Muscle of arm (tissue), 12 donors: Measurements from ENCODE around the gene ST3GAL3. TPM values are rescaled to one million over a fixed set of nuclear protein-coding genes. Genes with fewer than 3 reads are reported as not detected.
"Not testable (repeated sequence)": the region's sequence is repeated elsewhere in the genome, so short reads cannot be mapped to it uniquely, and the experiment has no call there.

Experiments used
- DNase-seq: peaks from one replicate; pipeline ENCODE4 v3.0.0-alpha.2; 2013
- polyA plus RNA-seq, 12 donors: library from polyadenylated mRNA; unstranded; fragments of 120-200 nt; gene quantifications; one replicate each; pipeline ENCODE4 v1.2.1, GENCODE V29; 2013; ENCODE audit not compliant: insufficient read length in 12 of 12

Gene ST3GAL3
- polyA plus RNA-seq, 12 donors, result 27.0 to 49.2 (median 34.1) TPM; not detected in 1

DNA sequence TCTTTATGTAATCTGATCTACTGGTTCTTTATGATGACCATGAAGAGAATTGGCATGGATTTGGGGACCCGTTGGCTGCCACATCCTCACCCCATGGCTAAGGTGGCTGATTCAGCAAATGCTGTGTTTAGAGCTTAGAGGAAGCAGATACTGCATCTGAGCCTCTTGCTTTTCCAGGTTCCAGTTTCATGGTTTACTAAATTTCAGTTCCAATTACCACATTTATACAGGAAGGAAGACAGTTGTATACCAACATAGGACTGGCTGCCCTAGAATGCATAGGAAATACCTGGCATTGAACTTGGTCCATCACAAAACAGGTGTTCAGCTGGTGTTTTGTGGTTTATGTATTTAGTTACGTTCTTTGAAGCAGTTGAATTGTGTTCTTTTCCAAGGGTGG is 107.1 kb downstream of the ST3GAL3 start:
- no peak for DNase-seq

DNA sequence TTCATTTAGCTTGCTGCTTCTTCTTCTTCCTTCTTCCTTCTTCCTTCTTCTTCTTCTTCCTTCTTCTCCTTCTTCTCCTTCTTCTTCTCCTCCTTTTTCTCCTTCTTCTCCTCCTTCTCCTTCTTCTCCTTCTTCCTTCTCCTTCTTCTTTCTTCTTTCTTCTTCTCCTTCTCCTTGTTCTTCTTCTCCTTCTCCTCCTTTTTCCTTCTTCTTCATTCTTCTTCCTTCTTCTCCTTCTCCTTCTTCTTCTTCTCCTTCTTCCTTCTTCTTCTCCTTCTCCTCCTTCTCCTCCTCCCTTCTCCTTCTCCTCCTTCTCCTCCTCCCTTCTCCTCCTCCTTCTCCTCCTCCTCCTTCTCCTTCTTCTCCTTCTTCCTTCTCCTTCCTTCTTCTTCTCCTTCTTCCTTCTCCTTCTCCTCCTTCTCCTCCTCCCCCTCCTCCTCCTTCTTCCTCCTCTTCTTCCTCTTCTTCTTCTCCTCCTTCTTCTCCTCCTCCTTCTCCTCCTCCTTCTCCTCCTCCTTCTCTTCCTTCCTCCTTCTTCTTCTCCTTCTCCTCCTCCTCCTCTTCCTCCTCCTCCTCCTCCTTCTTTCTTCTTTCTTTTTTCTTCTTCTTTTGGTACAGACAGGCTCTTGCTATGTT is 110.1 kb downstream of the ST3GAL3 start:
- no peak for DNase-seq

DNA sequence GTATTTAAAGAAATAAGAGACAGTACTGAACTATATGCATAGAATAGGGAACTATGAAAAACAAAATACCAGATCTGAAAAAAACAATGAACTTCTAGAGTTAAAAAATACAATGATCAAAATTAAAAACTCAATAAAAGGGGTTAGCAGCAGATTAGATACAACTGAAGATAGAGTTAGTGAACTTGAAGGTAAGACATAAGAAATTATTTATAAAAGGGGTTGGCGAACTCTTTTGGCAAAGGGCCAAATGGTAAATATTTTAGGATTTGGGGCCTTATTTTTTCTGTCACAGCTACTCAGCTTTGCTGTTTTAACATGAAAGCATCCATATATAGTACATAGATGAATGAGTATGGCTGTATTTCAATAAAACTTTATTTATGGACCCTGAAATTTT is 111.4 kb downstream of the ST3GAL3 start:
- no peak for DNase-seq

GRCh38 chr1:43819357-43819756 is 112.0 kb downstream of the ST3GAL3 start:
- no peak for DNase-seq

- no peak for DNase-seq
Observed at GRCh38 chr1:43821471-43821870, 114.1 kb downstream of the ST3GAL3 start.

DNA sequence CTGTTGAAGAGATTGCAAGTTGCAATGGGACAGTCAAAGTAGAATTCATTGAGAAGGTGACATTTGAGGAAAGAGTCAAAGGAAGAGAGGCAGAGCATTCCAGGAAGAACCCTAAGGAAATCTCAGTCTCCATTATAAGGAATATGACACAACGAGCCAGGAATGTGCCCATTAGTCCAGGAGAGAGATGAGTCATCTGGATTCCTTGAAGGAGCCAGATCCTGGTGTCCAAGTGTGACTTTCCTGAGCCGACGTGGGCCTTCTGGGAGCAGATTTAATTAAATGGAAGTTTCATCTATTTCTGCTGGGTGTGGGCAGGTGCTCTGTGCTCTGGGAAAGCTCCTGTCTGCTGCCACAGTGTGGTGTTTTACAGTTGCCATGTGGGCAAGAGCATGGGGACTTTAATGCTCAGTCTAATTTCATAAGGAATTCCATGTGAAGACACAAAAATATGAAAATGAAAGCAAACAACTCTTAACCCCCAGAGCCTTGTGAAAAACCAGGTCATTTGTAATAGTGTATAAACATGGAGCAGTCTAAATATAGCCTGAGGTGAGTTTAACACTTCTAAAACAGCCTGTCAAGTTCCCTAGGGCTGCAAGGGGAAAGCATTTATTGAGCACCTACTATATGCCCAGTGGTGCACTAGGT is 114.8 kb downstream of the ST3GAL3 start:
- no peak for DNase-seq

DNA sequence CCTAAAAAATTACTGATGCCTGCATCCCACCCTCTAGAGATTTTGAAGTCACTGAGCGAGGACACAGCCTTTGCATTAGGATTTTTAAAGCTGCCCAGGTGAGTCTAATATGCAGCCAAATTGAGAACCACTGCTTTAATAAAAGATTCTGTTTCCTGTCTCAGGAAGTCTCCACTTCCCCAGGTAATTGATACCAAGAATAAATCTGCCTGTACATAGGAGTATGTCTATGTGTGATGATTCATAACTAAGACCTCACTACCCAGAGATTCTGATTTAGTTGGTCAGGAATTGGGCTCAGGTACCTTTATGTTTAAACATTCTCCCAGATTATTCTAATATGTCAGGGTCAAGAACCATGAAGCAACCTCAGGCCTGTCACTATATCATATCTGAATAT is 117.5 kb downstream of the ST3GAL3 start:
- DNase-seq, result no peak

GRCh38 chr1:43828574-43828973 is 121.2 kb downstream of the ST3GAL3 start:
- no peak for DNase-seq

DNA sequence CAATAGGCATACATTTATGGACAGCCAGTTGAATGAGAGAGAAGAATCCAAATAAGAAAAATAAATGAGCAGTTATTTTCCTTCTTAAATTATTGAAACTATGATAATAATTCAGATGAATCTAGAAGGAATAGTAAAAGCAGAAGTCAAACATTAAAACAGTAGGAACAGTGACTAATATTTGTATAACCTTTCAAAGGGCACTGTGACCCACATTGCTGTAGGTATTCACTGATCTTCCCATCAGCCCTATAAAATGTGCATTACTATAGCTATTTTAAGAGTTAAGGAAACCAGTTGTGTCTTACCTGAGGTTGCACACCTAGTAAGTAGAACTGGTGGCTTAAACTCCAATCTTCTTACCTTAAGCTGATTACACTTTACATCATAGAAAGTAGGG is 123.5 kb downstream of the ST3GAL3 start:
- DNase-seq, result no peak

- no peak for DNase-seq
Observed at GRCh38 chr1:43831851-43832250, 124.5 kb downstream of the ST3GAL3 start.

DNA sequence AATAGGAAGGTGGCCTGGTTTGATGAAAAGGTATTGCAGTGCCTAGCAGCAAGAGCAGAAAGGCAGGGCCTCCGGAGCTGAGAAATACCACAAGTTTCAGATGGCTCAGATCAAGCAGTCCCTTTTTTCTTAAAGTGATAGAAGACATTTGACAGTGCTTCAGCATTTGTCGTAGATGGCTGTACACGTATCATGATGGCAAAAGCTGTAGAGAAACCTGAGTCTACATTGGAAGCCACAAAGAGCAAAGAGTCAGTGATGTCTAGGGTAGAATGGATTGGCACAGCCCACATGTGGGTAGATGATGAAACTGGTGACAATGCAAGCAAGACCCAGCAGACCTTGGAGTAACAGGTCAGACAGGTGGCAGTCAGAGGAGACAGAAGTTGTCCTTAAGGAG is 124.9 kb downstream of the ST3GAL3 start:
- DNase-seq, result no peak

GRCh38 chr1:43832998-43833397 is 125.7 kb downstream of the ST3GAL3 start:
- DNase-seq, result no peak

- not testable (repeated sequence) for DNase-seq
Observed at GRCh38 chr1:43833902-43834279, 126.6 kb downstream of the ST3GAL3 start.

DNA sequence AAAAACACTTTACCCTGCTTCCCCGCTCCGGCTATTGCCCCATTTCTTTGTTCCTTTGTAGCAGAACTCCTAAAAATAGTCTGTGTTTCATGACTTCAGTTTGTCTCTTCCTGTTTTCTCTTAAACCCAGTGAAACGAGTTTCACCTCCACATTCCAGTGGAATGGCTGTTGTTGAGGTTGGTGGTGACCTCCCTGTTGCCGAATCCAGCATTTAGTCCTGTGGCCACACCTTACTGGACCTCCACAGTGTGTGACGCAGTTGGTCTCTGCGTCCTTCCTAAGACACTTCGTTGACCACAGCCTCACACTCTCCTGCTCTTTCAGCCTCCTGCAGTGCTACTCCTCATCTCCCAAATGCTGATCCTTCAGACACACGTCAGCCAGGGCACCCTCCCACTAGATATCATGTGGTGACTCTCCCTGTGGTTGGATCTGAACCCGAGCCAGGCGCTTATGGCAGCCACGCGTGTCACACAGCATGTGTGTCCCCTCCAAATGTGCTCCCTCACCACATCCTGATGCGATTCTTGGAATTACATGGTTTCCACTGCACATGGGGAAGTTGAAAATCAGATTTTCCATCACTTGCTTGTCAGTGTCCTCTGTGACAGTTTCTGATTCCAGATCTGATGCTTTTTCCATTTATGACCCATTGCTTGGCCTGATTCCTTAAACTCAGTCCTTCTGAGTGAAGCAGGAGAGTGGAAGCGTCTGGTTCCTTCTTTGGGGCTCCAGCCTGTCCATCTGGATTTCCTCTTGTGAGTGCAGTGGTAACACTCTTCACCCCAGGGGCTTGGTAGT is 127.1 kb downstream of the ST3GAL3 start:
- DNase-seq, result no peak

GRCh38 chr1:43835082-43836021 is 128.0 kb downstream of the ST3GAL3 start:
- DNase-seq, result no peak

DNA sequence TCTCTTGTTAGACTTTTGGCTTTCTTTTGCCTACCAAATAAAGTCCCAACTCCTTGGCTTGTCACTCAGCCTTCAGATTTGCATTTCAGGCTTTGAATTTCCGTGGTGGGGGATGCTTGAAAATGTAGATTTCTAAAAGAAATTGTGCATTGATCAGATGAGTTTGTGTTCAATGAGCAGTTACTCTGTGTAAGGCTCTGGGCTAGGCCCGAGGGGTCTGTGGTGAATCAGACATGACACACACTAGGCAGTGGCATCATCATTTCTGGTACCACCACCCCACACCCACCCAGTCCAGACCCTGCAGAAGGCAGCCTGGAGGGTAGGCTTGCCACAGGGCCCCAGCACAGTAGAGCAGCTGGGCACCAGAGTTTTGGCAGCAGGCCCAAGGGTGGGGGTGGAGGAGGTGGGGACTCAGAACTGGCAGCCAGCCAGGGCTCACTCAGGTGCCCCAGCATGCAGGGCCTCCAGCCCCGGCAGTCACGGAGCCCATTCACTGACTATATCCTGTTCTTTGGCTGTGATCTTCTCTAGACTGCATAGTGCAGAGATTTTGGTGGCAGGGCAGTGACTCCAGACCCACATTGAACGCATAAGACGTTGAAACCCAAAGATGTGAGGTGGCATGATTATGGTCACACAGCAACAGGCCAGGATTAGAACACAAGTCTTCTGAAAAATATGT is 129.1 kb downstream of the ST3GAL3 start:
- DNase-seq, result peak; percentile 30

- DNase-seq, result no peak
Observed at GRCh38 chr1:43839056-43839455, 131.7 kb downstream of the ST3GAL3 start.

- no peak for DNase-seq
Observed at GRCh38 chr1:43841321-43842174, 134.2 kb downstream of the ST3GAL3 start.

GRCh38 chr1:43842175-43842498 is 134.8 kb downstream of the ST3GAL3 start:
- no peak for DNase-seq

- no peak for DNase-seq
Observed at GRCh38 chr1:43843684-43844083, 136.3 kb downstream of the ST3GAL3 start.
